HEK293 (cell line): Measurements from ENCODE around the gene GOLT1A.
A peak's percentile ranks its signal among the peaks of the same experiment; 100 is the strongest.

ENCODE experiments used
- BCL6B ChIP-seq: fragments of 450-650 bp; formaldehyde crosslinking; IDR thresholded peaks from 2 replicates; pipeline ENCODE4 v1.5.1; 2017; ENCODE audit warnings: missing biosample characterization, missing genetic modification characterization
- GLIS1 ChIP-seq: fragments of 450-650 bp; formaldehyde crosslinking; IDR thresholded peaks from 2 replicates; pipeline ENCODE4 v1.5.1; 2016; ENCODE audit warnings: missing biosample characterization, missing genetic modification characterization
- HOXD13 ChIP-seq: sonication (generic); formaldehyde crosslinking; IDR thresholded peaks from 2 replicates; pipeline ENCODE4 v1.8.0; 2022; ENCODE audit warnings: missing genetic modification reagents, borderline replicate concordance
- OSR2 ChIP-seq: fragments of 450-650 bp; formaldehyde crosslinking; IDR thresholded peaks from 2 replicates; pipeline ENCODE4 v1.5.1; 2016; ENCODE audit warnings: missing biosample characterization, missing genetic modification characterization
- PRDM4 ChIP-seq: fragments of 450-650 bp; formaldehyde crosslinking; IDR thresholded peaks from 2 replicates; pipeline ENCODE4 v1.5.1; 2017; ENCODE audit warnings: missing biosample characterization, missing genetic modification characterization
- SALL2 ChIP-seq: fragments of 450-650 bp; formaldehyde crosslinking; IDR thresholded peaks from 2 replicates; pipeline ENCODE4 v1.5.0; 2017; ENCODE audit warnings: missing biosample characterization, mild to moderate bottlenecking, missing genetic modification characterization, borderline replicate concordance
- SCRT1 ChIP-seq: fragments of 450-650 bp; formaldehyde crosslinking; IDR thresholded peaks from 2 replicates; pipeline ENCODE4 v1.5.1; 2016; ENCODE audit warnings: missing biosample characterization, missing genetic modification characterization, borderline replicate concordance
- YY1 ChIP-seq: fragments of 450-650 bp; formaldehyde crosslinking; IDR thresholded peaks from 2 replicates; pipeline ENCODE4 v1.5.1; 2018; ENCODE audit warnings: missing biosample characterization, missing genetic modification characterization
- ZBTB21 ChIP-seq: fragments of 450-650 bp; formaldehyde crosslinking; IDR thresholded peaks from 2 replicates; pipeline ENCODE4 v1.5.1; 2017; ENCODE audit warnings: missing biosample characterization, missing genetic modification characterization
- ZEB2 ChIP-seq: fragments of 450-650 bp; formaldehyde crosslinking; IDR thresholded peaks from 2 replicates; pipeline ENCODE4 v1.5.1; 2016; ENCODE audit warnings: missing biosample characterization, missing genetic modification characterization
- ZFHX2 ChIP-seq: fragments of 450-650 bp; formaldehyde crosslinking; conservative IDR thresholded peaks from 2 replicates; pipeline ENCODE4 v1.5.1; 2016; ENCODE audit warnings: missing biosample characterization, missing genetic modification characterization
- ZNF133 ChIP-seq: fragments of 450-650 bp; formaldehyde crosslinking; IDR thresholded peaks from 2 replicates; pipeline ENCODE4 v1.5.1; 2016; ENCODE audit warnings: missing biosample characterization, missing genetic modification characterization
- ZNF155 ChIP-seq: fragments of 450-650 bp; formaldehyde crosslinking; IDR thresholded peaks from 2 replicates; pipeline ENCODE4 v1.5.1; 2016; ENCODE audit warnings: missing biosample characterization, missing genetic modification characterization
- ZNF184 ChIP-seq: fragments of 450-650 bp; IDR thresholded peaks from 2 replicates; pipeline ENCODE4 v1.5.1; 2018; ENCODE audit warnings: missing biosample characterization, mild to moderate bottlenecking, missing genetic modification characterization
- ZNF26 ChIP-seq: fragments of 450-650 bp; formaldehyde crosslinking; IDR thresholded peaks from 2 replicates; pipeline ENCODE4 v1.5.1; 2016; ENCODE audit warnings: missing biosample characterization, missing genetic modification characterization
- ZNF266 ChIP-seq: fragments of 450-650 bp; formaldehyde crosslinking; IDR thresholded peaks from 2 replicates; pipeline ENCODE4 v1.5.1; 2016; ENCODE audit warnings: missing biosample characterization, missing genetic modification characterization, low read depth
- ZNF311 ChIP-seq: fragments of 450-650 bp; formaldehyde crosslinking; IDR thresholded peaks from 2 replicates; pipeline ENCODE4 v1.5.1; 2017; ENCODE audit warnings: missing biosample characterization, missing genetic modification characterization, borderline replicate concordance
- ZNF335 ChIP-seq: fragments of 450-650 bp; formaldehyde crosslinking; conservative IDR thresholded peaks from 2 replicates; pipeline ENCODE4 v1.5.1; 2016; ENCODE audit warnings: missing biosample characterization, missing genetic modification characterization
- ZNF354C ChIP-seq: fragments of 450-650 bp; formaldehyde crosslinking; IDR thresholded peaks from 2 replicates; pipeline ENCODE4 v1.5.1; 2016; ENCODE audit warnings: missing biosample characterization, missing genetic modification characterization, low read depth, borderline replicate concordance
- ZNF416 ChIP-seq: fragments of 450-650 bp; formaldehyde crosslinking; IDR thresholded peaks from 2 replicates; pipeline ENCODE4 v1.5.1; 2016; ENCODE audit warnings: missing biosample characterization, missing genetic modification characterization
- ZNF426 ChIP-seq: fragments of 450-650 bp; formaldehyde crosslinking; IDR thresholded peaks from 2 replicates; pipeline ENCODE4 v1.5.1; 2017; ENCODE audit warnings: missing biosample characterization, missing genetic modification characterization, mild to moderate bottlenecking, inconsistent platforms, moderate library complexity
- ZNF473 ChIP-seq: fragments of 450-650 bp; formaldehyde crosslinking; IDR thresholded peaks from 2 replicates; pipeline ENCODE4 v1.5.1; 2017; ENCODE audit warnings: missing biosample characterization, missing genetic modification characterization
- ZNF48 ChIP-seq: fragments of 450-650 bp; formaldehyde crosslinking; IDR thresholded peaks from 2 replicates; pipeline ENCODE4 v1.5.1; 2016; ENCODE audit warnings: missing biosample characterization, missing genetic modification characterization
- ZNF548 ChIP-seq: fragments of 450-650 bp; formaldehyde crosslinking; IDR thresholded peaks from 2 replicates; pipeline ENCODE4 v1.5.1; 2016; ENCODE audit warnings: missing biosample characterization, missing genetic modification characterization
- ZNF555 ChIP-seq: fragments of 450-650 bp; formaldehyde crosslinking; conservative IDR thresholded peaks from 2 replicates; pipeline ENCODE4 v1.5.1; 2017; ENCODE audit warnings: missing biosample characterization, mild to moderate bottlenecking, missing genetic modification characterization, inconsistent platforms
- ZNF558 ChIP-seq: fragments of 450-650 bp; formaldehyde crosslinking; IDR thresholded peaks from 2 replicates; pipeline ENCODE4 v1.5.1; 2016; ENCODE audit warnings: missing biosample characterization, missing genetic modification characterization
- ZNF621 ChIP-seq: fragments of 450-650 bp; formaldehyde crosslinking; IDR thresholded peaks from 2 replicates; pipeline ENCODE4 v1.5.1; 2017; ENCODE audit warnings: missing biosample characterization, missing genetic modification characterization
- ZNF677 ChIP-seq: fragments of 450-650 bp; IDR thresholded peaks from 2 replicates; pipeline ENCODE4 v1.5.0; 2018; ENCODE audit warnings: missing biosample characterization, mild to moderate bottlenecking, missing genetic modification characterization, moderate library complexity
- ZNF76 ChIP-seq: fragments of 450-650 bp; formaldehyde crosslinking; IDR thresholded peaks from 2 replicates; pipeline ENCODE4; 2016; ENCODE audit warnings: low read depth, missing biosample characterization, missing genetic modification characterization, borderline replicate concordance
- ZNF837 ChIP-seq: fragments of 450-650 bp; formaldehyde crosslinking; IDR thresholded peaks from 2 replicates; pipeline ENCODE4 v1.5.1; 2016; ENCODE audit warnings: missing biosample characterization, missing genetic modification characterization
- ZSCAN30 ChIP-seq: fragments of 450-650 bp; IDR thresholded peaks from 2 replicates; pipeline ENCODE4 v1.5.1; 2018; ENCODE audit warnings: missing biosample characterization, mild to moderate bottlenecking, missing genetic modification characterization, moderate library complexity
- ZXDB ChIP-seq: fragments of 450-650 bp; formaldehyde crosslinking; IDR thresholded peaks from 2 replicates; pipeline ENCODE4 v1.5.1; 2016; ENCODE audit warnings: missing biosample characterization, missing genetic modification characterization
- TF ChIP-seq, protein P1 (sequence below): fragments of 450-650 bp; formaldehyde crosslinking; IDR thresholded peaks from 2 replicates; pipeline ENCODE4 v1.5.1; 2016; ENCODE audit warnings: missing biosample characterization, missing genetic modification characterization

Gene GOLT1A

GRCh38 chr1:204151552-204152309 is 62.1 kb downstream of the GOLT1A start, which contains the start of gene ETNK2 (continued):
- TF ChIP-seq PRDM4 (tag by site-specific recombination) = no peak
- no peak for TF ChIP-seq ZNF677
- no peak for TF ChIP-seq ZNF426 (tag by site-specific recombination)
- TF ChIP-seq ZNF184 (tag by site-specific recombination) = no peak
- TF ChIP-seq ZNF48 (tag by site-specific recombination) = no peak
- TF ChIP-seq SALL2 (tag by site-specific recombination) = no peak
- TF ChIP-seq ZNF76 = peak; percentile 71; the same call in 1 of the 2 replicates
- TF ChIP-seq ZXDB (tag by site-specific recombination) = peak; percentile 12; the same call in 1 of the 2 replicates
- peak; percentile 72 for TF ChIP-seq ZFHX2 (tag by site-specific recombination)
- no peak for TF ChIP-seq ZBTB21 (tag by site-specific recombination)
- no peak for TF ChIP-seq HOXD13 (CRISPR knock-in tag)
- peak; percentile 43 for TF ChIP-seq GLIS1
- peak; percentile 10; the same call in 1 of the 2 replicates for TF ChIP-seq ZNF335 (tag by site-specific recombination)
- no peak for TF ChIP-seq ZNF311
- TF ChIP-seq, protein P1, sequence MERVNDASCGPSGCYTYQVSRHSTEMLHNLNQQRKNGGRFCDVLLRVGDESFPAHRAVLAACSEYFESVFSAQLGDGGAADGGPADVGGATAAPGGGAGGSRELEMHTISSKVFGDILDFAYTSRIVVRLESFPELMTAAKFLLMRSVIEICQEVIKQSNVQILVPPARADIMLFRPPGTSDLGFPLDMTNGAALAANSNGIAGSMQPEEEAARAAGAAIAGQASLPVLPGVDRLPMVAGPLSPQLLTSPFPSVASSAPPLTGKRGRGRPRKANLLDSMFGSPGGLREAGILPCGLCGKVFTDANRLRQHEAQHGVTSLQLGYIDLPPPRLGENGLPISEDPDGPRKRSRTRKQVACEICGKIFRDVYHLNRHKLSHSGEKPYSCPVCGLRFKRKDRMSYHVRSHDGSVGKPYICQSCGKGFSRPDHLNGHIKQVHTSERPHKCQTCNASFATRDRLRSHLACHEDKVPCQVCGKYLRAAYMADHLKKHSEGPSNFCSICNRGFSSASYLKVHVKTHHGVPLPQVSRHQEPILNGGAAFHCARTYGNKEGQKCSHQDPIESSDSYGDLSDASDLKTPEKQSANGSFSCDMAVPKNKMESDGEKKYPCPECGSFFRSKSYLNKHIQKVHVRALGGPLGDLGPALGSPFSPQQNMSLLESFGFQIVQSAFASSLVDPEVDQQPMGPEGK (tag by site-specific recombination) = peak; percentile 53; the same call in 1 of the 2 replicates
- no peak for TF ChIP-seq SCRT1 (tag by site-specific recombination)
- TF ChIP-seq ZEB2 = no peak; the same call in 1 of the 2 replicates
- TF ChIP-seq YY1 (tag by site-specific recombination) = 0 out of 2 replicates have a peak, but pooled peaks have one; percentile 18
- no peak for TF ChIP-seq OSR2
- no peak for TF ChIP-seq ZNF621 (tag by site-specific recombination)
- no peak for TF ChIP-seq ZNF473 (tag by site-specific recombination)
- TF ChIP-seq ZNF555 (tag by site-specific recombination) = no peak
- no peak for TF ChIP-seq ZNF548 (tag by site-specific recombination)
- no peak for TF ChIP-seq ZNF266
- no peak for TF ChIP-seq ZNF155 (tag by site-specific recombination)
- no peak for TF ChIP-seq ZNF133
- no peak for TF ChIP-seq ZNF416 (tag by site-specific recombination)
- TF ChIP-seq ZNF837 = no peak
- no peak for TF ChIP-seq ZNF26 (tag by site-specific recombination)
- TF ChIP-seq ZNF354C = no peak
- TF ChIP-seq ZNF558 = no peak
- no peak for TF ChIP-seq BCL6B
- TF ChIP-seq ZSCAN30 (tag by site-specific recombination) = peak; percentile 36; the same call in 1 of the 2 replicates
